HL-60/S4 (cell line): ENCODE data around the gene MTNR1B.

ENCODE experiments used
- in situ Hi-C: fragments of 300-500 bp; cut with MboI; formaldehyde crosslinking; loops from 2 replicates; pipeline ENCODE4 v1.14.3; 2022; ENCODE audit warnings: low sequenced_read_pairs

Gene MTNR1B

GRCh38 chr11:93031386-93031785 is 61.9 kb downstream of the MTNR1B start:
- in situ Hi-C loops = no loop called here
